Adrenal gland (tissue), 5 donors: ENCODE results near the gene ST7.

Experiments
- CTCF ChIP-seq, 6 experiments: fragments of 450-650 bp in 4 of 6; fragments of 200-600 bp in 2 of 6; sonication (generic) in 1 of 6; IDR thresholded peaks; 1 replicate in 5 of 6; 2 replicates in 1 of 6; pipeline versions ENCODE4 v1.5.1 to v1.8.0; 2016 to 2021; ENCODE audit warnings: antibody characterized with exemption in 6 of 6, mild to moderate bottlenecking in 2 of 6, moderate library complexity in 1 of 6
- POLR2A ChIP-seq, 2 donors: fragments of 450-650 bp; IDR thresholded peaks; one replicate each; pipeline ENCODE4 v1.6.1; 2017; ENCODE audit warnings: antibody characterized with exemption in 2 of 2, mild to moderate bottlenecking in 2 of 2, moderate library complexity in 1 of 2
- donor health status: DM: no; HTN: no; CAD: no.

GRCh38 chr7:117220836-117221235, 267.5 kb downstream of the ST7 start:
- TF ChIP-seq CTCF (IDR thresholded peaks at IDR 0.05), result no peak
- TF ChIP-seq POLR2A (IDR thresholded peaks at IDR 0.05), result no peak
